HFF-Myc (cell line): ENCODE results near the gene NKX3-2.
A peak's percentile ranks its signal among the peaks of the same experiment; 100 is the strongest.

Source experiments
- DNase-seq: peaks from one replicate; pipeline ENCODE4 v3.0.0-alpha.2; 2011; ENCODE audit warnings: low read depth; ENCODE audit errors: extremely low read depth
- H3K4me3 ChIP-seq: replicated peaks from 2 replicates; pipeline ENCODE4 v1.5.1; 2011; ENCODE audit warnings: low read depth, mild to moderate bottlenecking, control low read depth, low read length
- TF ChIP-seq, protein P1 (sequence below): IDR thresholded peaks from 2 replicates; pipeline ENCODE4 v1.5.1; 2012; ENCODE audit warnings: mild to moderate bottlenecking, low read depth, low read length, control low read depth; ENCODE audit errors: missing control alignments

Gene NKX3-2

DNA sequence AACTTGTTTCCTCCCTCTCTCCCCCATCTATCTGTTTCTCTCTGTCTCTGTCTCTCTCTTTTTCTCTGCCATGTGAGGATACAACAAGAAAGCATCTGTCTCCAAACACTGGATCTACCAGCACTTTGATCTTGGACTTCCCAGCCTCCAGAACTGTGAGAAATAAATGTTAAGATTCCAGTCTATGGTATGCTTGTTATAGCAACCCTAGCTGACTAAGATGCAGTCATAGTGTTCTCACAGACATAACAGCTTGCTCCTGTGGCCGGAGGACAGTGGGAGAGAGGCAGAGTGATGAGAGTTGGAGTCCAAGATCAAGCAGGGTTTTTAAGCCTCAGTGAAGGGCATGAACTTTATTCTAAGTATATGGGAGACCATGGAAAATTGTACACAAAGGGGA, 8.8 kb upstream of the NKX3-2 start:
- H3K4me3 ChIP-seq: no peak overlapping the region
- no peak for DNase-seq
- TF ChIP-seq, protein P1, sequence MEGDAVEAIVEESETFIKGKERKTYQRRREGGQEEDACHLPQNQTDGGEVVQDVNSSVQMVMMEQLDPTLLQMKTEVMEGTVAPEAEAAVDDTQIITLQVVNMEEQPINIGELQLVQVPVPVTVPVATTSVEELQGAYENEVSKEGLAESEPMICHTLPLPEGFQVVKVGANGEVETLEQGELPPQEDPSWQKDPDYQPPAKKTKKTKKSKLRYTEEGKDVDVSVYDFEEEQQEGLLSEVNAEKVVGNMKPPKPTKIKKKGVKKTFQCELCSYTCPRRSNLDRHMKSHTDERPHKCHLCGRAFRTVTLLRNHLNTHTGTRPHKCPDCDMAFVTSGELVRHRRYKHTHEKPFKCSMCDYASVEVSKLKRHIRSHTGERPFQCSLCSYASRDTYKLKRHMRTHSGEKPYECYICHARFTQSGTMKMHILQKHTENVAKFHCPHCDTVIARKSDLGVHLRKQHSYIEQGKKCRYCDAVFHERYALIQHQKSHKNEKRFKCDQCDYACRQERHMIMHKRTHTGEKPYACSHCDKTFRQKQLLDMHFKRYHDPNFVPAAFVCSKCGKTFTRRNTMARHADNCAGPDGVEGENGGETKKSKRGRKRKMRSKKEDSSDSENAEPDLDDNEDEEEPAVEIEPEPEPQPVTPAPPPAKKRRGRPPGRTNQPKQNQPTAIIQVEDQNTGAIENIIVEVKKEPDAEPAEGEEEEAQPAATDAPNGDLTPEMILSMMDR: no peak

DNA sequence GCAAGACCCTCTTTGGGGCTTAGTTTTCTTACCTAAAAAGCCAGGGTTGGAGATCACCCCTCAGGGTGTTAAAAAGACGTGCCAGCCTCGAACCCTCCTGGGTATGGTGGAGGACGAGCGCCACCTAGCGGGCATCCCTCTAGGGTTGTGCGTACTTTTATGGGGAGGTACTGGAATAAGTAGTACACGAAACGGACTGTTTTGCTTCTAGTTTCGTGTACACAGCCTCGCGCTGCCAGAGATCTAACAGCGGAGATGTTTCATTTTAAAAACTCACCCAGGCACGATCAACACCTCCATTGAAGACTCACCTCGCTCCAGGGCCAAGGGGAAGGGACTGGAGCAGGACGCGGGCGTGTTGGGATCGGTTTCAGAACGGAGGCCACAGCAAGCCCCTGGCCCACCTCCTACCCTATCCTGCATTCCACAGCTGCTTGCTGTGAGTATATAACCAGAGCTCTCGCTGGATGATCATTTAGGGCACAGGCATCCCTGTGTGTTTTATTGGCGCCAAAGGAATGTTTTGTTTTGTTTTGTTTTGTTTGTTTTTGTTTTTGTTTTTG, 4.8 kb upstream of the NKX3-2 start:
- TF ChIP-seq, protein P1: peak; percentile 88
- peak overlapping the region; percentile 45 for H3K4me3 ChIP-seq
- peak; percentile 59 for DNase-seq

DNA sequence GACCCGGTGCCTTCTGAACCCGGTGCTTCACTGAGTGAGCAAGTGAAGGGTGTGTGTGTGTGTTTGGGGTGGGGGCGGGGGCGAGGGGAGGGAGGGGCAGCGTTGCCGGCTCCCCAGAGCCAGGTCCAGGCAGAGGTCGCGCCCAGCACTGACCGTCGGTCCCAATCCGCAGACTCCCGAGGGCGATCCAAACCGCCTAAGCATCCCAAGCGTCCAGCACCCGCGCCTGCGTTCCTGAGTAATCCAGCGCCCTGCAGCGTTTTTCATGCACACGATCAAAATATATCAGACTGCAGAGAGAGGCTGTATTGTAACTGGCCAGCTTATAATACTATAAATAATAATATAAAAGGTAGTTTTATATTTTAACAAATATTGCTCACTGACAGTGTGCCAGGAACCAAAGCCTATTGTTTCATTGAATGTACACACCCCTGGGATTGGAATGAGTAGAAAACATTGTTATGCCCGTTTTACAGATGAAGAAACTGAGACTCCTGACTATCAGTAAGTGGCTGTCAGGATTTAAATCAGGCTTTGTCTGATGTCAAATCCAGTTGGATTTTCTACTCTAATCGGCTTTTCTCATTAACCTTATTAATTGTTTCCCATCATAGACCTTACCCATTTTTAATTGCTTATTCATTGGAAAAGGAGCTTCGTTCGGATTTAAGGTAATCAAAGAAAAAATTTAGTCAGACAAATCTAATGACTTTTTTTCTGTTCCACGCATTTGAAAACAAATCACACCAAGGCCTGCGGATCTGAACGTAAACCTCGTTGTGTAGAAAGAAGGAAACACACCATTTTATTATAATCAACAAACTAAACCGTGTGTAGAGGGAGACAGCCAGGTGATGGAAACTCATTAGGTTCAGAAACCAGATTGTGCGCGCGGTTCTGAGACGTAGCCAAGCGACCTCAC, 4.0 kb upstream of the NKX3-2 start:
- no peak for DNase-seq
- TF ChIP-seq, protein P1: no peak
- H3K4me3 ChIP-seq: no peak overlapping the region

DNA sequence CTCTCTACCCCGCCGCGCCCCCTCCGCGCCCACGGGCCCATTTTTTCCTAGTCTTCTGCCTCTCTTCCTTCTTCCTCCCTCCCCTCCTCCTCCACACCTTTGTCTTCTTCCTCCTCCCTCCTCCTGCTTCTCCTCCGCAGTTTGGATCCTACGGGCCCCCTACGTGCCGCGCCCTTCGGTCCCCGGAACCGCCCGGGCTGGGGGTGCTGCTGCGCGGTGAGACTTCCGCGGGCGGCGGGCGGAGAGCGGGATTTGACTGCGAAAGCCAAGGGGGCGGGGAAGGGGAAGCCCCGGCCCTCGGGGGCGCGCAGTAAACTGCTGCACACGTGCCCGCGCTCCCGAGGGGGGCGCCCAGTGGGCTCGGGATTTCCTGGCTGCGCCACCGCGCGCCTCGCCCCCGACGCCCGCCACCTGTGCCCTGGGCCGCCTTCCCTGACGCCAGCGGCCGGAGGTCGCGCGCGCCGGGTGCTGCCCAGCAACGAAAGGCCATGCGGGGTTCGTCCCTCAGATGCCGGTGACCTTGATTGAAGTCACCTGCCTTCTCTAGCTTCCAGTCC, 3.3 kb upstream of the NKX3-2 start:
- no peak for DNase-seq
- TF ChIP-seq, protein P1: no peak
- H3K4me3 ChIP-seq: peak overlapping the region; percentile 24

DNA sequence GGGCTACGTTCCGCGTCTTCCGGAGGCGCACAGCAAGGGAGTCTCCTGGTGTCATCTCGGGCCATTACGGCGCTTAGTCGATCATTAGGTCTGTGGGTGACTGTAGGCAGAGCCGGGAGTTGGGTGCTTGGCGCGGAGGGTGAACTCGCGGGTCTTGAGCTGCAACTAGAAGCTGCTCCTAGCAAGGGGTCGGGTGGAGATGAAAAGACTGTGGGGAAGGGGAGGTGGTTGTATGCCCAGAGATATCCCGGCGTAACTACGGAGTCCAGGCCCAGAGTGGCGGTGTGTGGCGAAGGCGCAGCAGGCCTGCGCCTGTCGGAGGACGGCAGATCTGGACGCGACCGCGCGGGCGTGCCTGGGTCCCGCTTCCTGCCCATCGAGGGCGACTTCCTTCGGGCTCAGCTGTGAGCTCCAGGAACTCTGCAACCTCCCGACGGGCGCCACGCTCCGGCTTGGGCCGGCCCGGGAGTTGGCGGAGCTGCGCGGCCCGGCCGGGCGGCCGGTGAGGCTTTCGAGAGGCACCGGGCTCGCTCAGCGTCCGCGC, 2.7 kb upstream of the NKX3-2 start:
- TF ChIP-seq, protein P1: no peak
- peak overlapping the region; percentile 24 for H3K4me3 ChIP-seq
- no peak for DNase-seq

DNA sequence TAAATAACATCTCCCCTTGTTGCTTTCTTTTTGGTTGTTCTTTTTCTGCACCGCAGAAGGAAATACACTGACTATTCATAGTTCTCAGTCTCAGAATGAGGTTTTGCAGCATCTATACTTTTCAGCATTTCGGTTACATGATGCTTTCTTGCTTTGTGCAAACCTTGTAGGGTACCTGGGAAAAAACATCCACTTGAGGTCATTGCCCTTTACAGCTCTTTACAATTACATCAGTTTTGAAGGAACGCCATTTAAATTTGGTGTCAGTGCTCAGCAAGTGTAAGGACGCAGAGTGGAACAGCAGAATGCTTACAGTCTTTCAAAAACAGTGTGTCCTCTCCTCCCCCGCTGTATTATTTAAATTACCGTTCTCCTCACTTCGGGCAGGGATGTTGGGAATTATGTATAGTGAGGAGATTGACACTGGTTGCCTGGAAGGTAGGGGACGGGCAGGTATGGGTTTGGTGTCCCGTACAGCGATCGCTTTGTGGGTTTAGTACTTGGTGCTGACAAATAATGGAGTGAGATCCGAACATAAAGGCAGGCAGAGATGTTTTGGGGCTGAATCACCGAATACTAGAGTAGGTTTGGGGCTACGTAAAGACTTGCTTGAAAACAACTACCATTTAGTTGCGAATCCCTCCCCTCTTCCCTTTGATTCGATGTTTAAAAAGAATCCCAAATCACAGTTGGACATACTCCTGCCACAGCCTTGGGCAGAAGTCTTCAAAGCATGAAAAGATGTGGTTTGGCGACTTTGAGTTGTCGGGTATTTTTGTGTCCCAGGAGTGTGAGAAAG, 2.0 kb upstream of the NKX3-2 start:
- H3K4me3 ChIP-seq: no peak overlapping the region
- no peak for DNase-seq
- TF ChIP-seq, protein P1: no peak
